ENCODE measurements around the gene FMN1.

DNA sequence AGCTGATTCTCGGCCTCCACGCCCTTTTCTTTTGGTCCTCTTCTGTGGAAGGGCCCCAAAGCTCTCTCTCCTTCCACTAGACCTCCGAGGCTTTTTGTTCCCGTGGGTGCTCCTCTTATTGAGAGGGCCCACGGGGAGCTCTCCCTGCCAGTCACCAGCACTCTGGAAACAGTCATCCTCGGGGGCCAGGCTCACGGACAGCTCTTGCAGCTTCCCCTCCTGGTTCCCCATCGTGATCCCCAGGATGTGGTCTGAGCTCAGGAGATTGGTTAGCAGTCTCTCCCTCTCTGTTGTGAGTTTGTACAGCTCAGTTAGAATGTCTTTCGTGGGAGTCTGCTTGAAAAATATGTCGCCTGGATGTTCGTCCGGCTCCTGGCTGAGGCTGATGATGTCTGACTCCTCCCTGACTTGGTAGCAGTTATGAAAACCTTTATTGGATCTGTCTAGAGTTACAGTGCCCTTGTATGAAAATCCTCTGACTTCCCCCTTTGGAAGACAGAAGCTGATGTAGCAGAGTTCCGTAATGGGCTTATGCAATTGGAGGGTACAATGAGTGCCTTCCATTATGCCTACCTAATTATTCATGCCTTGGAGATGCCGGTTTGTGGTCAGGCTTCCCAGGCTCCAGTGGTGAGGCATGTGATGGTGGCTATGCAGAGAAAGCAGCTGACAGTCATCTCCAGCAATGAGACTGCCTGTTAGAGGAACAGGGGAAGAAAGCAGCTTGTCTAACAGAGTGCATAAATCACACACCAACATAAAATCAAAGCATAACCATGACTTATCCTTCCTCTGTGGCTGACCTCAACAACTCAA, 40.0 kb downstream of the FMN1 start:
- no peak for TF ChIP-seq POLR2A (IDR thresholded peaks at IDR 0.05)
- TF ChIP-seq, protein P1, sequence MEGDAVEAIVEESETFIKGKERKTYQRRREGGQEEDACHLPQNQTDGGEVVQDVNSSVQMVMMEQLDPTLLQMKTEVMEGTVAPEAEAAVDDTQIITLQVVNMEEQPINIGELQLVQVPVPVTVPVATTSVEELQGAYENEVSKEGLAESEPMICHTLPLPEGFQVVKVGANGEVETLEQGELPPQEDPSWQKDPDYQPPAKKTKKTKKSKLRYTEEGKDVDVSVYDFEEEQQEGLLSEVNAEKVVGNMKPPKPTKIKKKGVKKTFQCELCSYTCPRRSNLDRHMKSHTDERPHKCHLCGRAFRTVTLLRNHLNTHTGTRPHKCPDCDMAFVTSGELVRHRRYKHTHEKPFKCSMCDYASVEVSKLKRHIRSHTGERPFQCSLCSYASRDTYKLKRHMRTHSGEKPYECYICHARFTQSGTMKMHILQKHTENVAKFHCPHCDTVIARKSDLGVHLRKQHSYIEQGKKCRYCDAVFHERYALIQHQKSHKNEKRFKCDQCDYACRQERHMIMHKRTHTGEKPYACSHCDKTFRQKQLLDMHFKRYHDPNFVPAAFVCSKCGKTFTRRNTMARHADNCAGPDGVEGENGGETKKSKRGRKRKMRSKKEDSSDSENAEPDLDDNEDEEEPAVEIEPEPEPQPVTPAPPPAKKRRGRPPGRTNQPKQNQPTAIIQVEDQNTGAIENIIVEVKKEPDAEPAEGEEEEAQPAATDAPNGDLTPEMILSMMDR (IDR thresholded peaks at IDR 0.05) = no peak

Data from testis (tissue), 2 donors.